ENCODE results near the gene IRF7. TPM values are rescaled to one million over a fixed set of nuclear protein-coding genes. Genes with fewer than 3 reads are reported as not detected.

IRF7 gene
- total RNA-seq, 4 donors from 2014 or later = 5.4 to 25.4 (median 13.9) TPM

- Histone ChIP-seq H3K9me3 (no peaks in the 10 kb centered on the region), H3K4me1 (peaks cover 0 to 35% (median 5%) of the 10 kb centered on the region in 3 donors), H3K4me3 (no peak overlapping the region), H3K36me3 (peaks cover 0 to 63% of the 10 kb centered on the region in 2 donors), H3K27me3 (peaks cover 36% of the 10 kb centered on the region), H3K27ac (no peak overlapping the region)
- WGBS, 2 donors (ENCODE audit: low coverage in 1 of 2) = 85 to 100% methylated on average over 1 to 5 of the region's 19 CpGs
- TF ChIP-seq EP300 (IDR thresholded peaks at IDR 0.05) = no peak
- ATAC-seq = no peak
Observed at GRCh38 chr11:641806-642370, 26.1 kb upstream of the IRF7 start.

DNA sequence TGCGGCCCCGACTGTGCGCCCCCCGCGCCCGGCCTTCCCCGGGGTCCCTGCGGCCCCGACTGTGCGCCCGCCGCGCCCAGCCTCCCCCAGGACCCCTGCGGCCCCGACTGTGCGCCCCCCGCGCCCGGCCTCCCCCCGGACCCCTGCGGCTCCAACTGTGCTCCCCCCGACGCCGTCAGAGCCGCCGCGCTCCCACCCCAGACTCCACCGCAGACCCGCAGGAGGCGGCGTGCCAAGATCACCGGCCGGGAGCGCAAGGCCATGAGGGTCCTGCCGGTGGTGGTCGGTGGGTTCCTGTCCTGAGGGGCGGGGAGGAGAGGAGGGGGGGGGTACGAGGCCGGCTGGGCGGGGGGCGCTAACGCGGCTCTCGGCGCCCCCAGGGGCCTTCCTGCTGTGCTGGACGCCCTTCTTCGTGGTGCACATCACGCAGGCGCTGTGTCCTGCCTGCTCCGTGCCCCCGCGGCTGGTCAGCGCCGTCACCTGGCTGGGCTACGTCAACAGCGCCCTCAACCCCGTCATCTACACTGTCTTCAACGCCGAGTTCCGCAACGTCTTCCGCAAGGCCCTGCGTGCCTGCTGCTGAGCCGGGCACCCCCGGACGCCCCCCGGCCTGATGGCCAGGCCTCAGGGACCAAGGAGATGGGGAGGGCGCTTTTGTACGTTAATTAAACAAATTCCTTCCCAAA, 24.4 kb upstream of the IRF7 start:
- WGBS, 2 donors (ENCODE audit: low coverage in 1 of 2) = 40 to 80% methylated on average over 2 of the region's 69 CpGs
- H3K4me1 ChIP-seq = peaks cover 0 to 42% (median 11%) of the 10 kb centered on the region in 3 donors
- peaks cover 43% of the 10 kb centered on the region for H3K27me3 ChIP-seq
- no peaks in the 10 kb centered on the region for H3K9me3 ChIP-seq
- peaks cover 0 to 50% of the 10 kb centered on the region in 2 donors for H3K36me3 ChIP-seq
- TF ChIP-seq, protein P1, sequence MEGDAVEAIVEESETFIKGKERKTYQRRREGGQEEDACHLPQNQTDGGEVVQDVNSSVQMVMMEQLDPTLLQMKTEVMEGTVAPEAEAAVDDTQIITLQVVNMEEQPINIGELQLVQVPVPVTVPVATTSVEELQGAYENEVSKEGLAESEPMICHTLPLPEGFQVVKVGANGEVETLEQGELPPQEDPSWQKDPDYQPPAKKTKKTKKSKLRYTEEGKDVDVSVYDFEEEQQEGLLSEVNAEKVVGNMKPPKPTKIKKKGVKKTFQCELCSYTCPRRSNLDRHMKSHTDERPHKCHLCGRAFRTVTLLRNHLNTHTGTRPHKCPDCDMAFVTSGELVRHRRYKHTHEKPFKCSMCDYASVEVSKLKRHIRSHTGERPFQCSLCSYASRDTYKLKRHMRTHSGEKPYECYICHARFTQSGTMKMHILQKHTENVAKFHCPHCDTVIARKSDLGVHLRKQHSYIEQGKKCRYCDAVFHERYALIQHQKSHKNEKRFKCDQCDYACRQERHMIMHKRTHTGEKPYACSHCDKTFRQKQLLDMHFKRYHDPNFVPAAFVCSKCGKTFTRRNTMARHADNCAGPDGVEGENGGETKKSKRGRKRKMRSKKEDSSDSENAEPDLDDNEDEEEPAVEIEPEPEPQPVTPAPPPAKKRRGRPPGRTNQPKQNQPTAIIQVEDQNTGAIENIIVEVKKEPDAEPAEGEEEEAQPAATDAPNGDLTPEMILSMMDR (IDR thresholded peaks at IDR 0.05) = no peak
- TF ChIP-seq POLR2A (IDR thresholded peaks at IDR 0.05) (no peak), POLR2AphosphoS5 (IDR thresholded peaks at IDR 0.05) (no peak), EP300 (IDR thresholded peaks at IDR 0.05) (no peak)
- no peak for ATAC-seq
- H3K27ac ChIP-seq = no peak overlapping the region
- no peak overlapping the region for H3K4me3 ChIP-seq

- Histone ChIP-seq H3K4me3 (no peak overlapping the region), H3K9me3 (no peaks in the 10 kb centered on the region), H3K4me1 (peaks cover 0 to 42% (median 11%) of the 10 kb centered on the region in 3 donors), H3K36me3 (peaks cover 0 to 46% of the 10 kb centered on the region in 2 donors), H3K27me3 (peaks cover 43% of the 10 kb centered on the region), H3K27ac (no peak overlapping the region)
- TF ChIP-seq POLR2AphosphoS5 (IDR thresholded peaks at IDR 0.05) = no peak
- TF ChIP-seq, protein P1 (IDR thresholded peaks at IDR 0.05) = no peak
- no peak for TF ChIP-seq EP300 (IDR thresholded peaks at IDR 0.05)
- TF ChIP-seq POLR2A (IDR thresholded peaks at IDR 0.05) = no peak
- ATAC-seq = no peak
- WGBS, 2 donors (ENCODE audit: low coverage in 1 of 2) = 17 to 34% methylated on average over 1 to 9 of the region's 80 CpGs
Observed at GRCh38 chr11:639332-639955, 23.7 kb upstream of the IRF7 start.

DNA sequence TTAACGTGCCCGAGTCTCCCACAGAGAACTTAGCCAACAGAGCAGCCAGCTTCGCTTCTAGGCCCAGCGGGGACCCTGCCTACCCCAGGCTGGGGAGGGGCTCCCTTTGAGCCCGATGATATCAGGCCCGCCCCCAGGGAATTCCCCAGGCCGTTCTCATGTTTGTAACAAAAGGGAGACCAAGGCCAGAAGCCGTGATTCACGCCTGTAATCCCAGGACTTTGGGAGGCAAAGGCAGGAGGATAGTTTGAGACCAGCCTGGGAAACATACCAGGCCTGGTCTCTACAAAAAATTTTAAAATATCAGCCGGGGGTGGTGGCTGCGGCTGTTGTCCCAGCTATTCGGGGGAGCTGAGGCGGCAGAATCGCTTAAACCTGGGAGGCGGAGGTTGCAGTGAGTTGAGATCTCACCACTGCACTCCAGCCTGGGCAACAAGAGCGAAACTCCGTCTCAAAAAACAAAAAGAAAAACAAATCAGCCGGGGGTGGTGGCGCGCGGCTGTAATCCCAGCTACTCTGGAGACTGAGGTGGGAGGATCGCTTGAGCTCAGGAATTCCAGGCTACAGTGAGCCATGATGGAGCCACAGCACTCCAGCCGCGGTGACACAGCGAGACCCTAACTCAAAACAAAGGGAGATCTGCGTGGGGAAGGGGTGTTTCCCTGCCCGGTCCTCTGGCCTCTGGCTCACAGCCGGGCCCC, 23.0 kb upstream of the IRF7 start:
- Histone ChIP-seq H3K27me3 (peaks cover 43% of the 10 kb centered on the region), H3K4me1 (peaks cover 0 to 42% (median 11%) of the 10 kb centered on the region in 3 donors), H3K27ac (no peak overlapping the region), H3K36me3 (peaks cover 0 to 39% of the 10 kb centered on the region in 2 donors), H3K9me3 (no peaks in the 10 kb centered on the region), H3K4me3 (no peak overlapping the region)
- no peak for ATAC-seq
- TF ChIP-seq POLR2A (IDR thresholded peaks at IDR 0.05) (no peak), POLR2AphosphoS5 (IDR thresholded peaks at IDR 0.05) (no peak), EP300 (IDR thresholded peaks at IDR 0.05) (no peak)
- TF ChIP-seq, protein P1 (IDR thresholded peaks at IDR 0.05) = no peak
- WGBS, 2 donors (ENCODE audit: low coverage in 1 of 2) = 45 to 62% methylated on average over 13 to 18 of the region's 28 CpGs
